Epithelial cell of prostate (primary cell): ENCODE measurements around the gene TMC1.

ENCODE experiments used
- DNase-seq: peaks from one replicate; pipeline ENCODE4 v3.0.0-alpha.2; 2011; ENCODE audit warnings: low read depth, low spot score
- H3K27ac ChIP-seq: fragments of 450-650 bp; 2 replicates; pipeline ENCODE4 v1.5.1; 2017; ENCODE audit warnings: mild to moderate bottlenecking

The TMC1 gene

DNA sequence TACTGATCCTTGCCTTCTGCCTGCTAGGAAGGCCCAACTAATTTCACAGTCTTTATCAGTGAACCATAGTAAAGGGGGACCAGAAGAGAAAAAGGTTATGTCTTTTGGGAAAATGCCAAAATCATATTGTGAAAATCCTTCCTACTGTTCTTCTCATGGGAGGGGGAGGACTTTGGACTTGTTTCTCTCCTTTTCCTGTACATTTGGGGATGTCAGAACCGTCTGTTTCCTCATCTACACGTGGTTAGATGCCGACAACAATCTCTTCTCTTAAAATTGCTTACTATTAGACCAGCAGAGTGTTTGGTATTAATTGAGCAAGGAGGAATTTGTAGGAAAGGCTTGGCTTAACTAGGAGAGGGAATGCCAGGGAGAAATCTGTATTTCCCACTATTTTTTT is 77.2 kb downstream of the TMC1 start:
- H3K27ac ChIP-seq: no peak overlapping the region
- no peak for DNase-seq

- no peak overlapping the region for H3K27ac ChIP-seq
- no peak for DNase-seq
Observed at GRCh38 chr9:72599874-72600534, 78.6 kb downstream of the TMC1 start.

- H3K27ac ChIP-seq: no peak overlapping the region
- no peak for DNase-seq
Observed at GRCh38 chr9:72600671-72601070, 79.3 kb downstream of the TMC1 start.

DNA sequence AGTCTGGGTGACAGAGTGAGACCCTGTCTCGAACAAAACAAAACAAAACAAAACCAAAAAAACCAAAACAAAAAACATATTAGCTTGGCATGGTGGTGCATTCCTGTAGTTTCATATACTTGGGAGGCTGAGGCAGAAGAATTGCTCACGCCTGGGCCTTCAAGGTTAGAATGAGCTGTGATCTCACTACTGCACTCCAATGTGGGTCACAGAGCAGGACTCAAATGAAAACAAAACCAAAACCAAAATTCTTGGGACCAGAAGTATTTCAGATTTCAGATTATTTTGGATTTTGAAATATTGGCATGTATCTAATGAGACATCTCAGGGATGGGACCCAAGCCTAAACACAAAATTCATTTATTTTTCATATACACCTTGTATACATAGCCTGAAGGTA is 80.2 kb downstream of the TMC1 start:
- H3K27ac ChIP-seq: no peak overlapping the region
- no peak for DNase-seq

GRCh38 chr9:72612449-72612848 is 91.0 kb downstream of the TMC1 start:
- H3K27ac ChIP-seq: no peak overlapping the region
- no peak for DNase-seq

GRCh38 chr9:72614067-72614466 is 92.7 kb downstream of the TMC1 start:
- no peak for DNase-seq
- H3K27ac ChIP-seq: no peak overlapping the region

GRCh38 chr9:72615931-72616330 is 94.5 kb downstream of the TMC1 start:
- H3K27ac ChIP-seq: no peak overlapping the region
- no peak for DNase-seq

DNA sequence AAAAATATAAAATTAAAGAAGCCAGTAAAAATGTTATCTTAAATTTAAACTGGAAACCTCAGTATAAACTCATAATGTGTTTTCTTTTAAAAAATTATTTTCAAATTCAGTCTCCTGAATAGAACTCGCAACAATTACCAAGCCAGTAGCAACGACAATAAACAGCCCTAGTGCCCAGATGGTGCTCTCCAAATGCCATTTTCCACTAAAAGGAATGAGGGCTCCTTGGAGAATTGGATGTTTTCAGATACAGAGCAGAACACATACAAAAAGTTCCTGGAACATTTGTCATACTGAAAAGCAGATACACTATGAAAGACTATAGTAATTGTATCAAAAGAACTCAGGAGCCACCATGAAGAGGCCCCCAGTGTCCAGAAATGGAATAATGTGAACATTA is 97.4 kb downstream of the TMC1 start:
- DNase-seq: no peak
- H3K27ac ChIP-seq: no peak overlapping the region

GRCh38 chr9:72622186-72622585 is 100.8 kb downstream of the TMC1 start:
- no peak for DNase-seq
- no peak overlapping the region for H3K27ac ChIP-seq

GRCh38 chr9:72623156-72623555 is 101.7 kb downstream of the TMC1 start:
- peak; percentile 22 for DNase-seq
- peak overlapping the region; percentile 13 for H3K27ac ChIP-seq

GRCh38 chr9:72627147-72627546 is 105.7 kb downstream of the TMC1 start:
- no peak overlapping the region for H3K27ac ChIP-seq
- no peak for DNase-seq

DNA sequence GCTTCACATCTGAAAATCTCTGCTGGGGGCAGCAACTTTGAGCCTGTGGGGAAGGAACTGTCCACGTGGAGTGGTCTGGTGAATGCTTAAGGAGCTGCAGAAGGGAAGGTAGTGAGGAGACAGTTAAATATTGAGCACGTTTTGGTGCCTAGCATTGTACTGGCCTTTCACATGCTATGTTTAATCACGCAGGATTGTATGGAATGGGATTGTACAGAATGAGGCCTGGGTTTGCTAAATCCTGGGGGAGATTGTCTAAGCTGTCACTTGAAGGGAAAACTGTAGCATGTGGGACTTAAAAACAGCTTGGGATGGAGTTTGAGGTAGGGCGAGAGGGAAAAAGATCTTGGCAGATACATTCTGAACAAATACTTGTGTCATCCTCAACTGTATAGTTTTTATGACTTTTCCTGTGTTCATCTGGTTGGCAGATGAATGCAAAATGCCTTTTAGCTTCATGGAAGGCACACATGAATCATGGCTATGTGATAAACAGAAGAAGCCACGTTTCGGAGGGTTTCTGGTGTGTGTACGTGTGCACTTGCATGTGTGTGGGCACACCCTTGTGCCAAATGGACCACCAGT is 106.6 kb downstream of the TMC1 start:
- no peak overlapping the region for H3K27ac ChIP-seq
- no peak for DNase-seq

GRCh38 chr9:72633966-72634365 is 112.6 kb downstream of the TMC1 start:
- H3K27ac ChIP-seq: peak overlapping the region; percentile 39
- DNase-seq: peak; percentile 37

GRCh38 chr9:72635197-72635596 is 113.8 kb downstream of the TMC1 start:
- DNase-seq: no peak
- no peak overlapping the region for H3K27ac ChIP-seq

DNA sequence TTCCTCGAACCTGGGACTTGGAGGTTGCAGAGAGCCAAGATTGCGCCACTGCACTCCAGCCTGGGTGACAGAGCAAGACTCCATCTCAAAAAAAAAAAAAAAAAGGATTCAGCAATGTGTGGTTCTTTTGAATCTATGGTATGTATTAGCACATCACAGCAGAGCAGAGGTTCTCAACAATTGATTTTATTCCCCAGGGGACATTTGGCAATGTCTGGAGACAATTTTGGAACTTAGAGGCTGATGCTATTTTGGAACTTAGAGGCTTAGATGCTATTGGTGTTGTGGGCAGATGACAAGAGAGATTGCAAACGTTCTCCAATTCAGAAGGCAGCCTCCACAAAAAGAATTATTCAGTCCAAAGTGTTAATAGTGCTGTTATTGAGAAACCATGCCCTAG is 115.2 kb downstream of the TMC1 start:
- DNase-seq: no peak
- H3K27ac ChIP-seq: no peak overlapping the region

DNA sequence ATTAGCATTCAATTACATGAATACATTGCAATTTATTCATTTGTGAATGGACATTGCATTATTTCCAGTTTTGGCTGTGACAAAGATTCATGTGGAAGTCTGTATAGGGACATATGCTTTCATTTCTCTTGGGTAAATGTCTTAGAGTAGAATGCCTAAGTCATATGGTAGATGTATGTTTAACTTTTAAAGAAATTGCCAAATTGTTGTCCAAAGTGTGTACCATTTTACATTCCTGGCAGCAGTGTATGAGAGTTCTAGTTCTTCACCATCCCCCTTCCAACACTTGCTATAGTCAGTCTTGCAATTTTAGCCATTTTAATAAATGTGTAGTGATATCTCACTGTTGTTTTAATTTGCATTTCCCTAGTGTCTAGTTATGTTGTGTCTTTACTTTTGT is 122.2 kb downstream of the TMC1 start:
- no peak for DNase-seq
- no peak overlapping the region for H3K27ac ChIP-seq

- DNase-seq: no peak
Observed at GRCh38 chr9:72646061-72646460, 124.7 kb downstream of the TMC1 start.

GRCh38 chr9:72648324-72649126 is 127.1 kb downstream of the TMC1 start:
- H3K27ac ChIP-seq: peak overlapping the region; percentile 65
- no peak for DNase-seq

More at GRCh38 chr9:72646061-72646460, 124.7 kb downstream of the TMC1 start:
- peak overlapping the region; percentile 35 for H3K27ac ChIP-seq

- H3K27ac ChIP-seq: peak overlapping the region; percentile 65
- DNase-seq: peak; percentile 51
Observed at GRCh38 chr9:72649127-72649442, 127.7 kb downstream of the TMC1 start.

DNA sequence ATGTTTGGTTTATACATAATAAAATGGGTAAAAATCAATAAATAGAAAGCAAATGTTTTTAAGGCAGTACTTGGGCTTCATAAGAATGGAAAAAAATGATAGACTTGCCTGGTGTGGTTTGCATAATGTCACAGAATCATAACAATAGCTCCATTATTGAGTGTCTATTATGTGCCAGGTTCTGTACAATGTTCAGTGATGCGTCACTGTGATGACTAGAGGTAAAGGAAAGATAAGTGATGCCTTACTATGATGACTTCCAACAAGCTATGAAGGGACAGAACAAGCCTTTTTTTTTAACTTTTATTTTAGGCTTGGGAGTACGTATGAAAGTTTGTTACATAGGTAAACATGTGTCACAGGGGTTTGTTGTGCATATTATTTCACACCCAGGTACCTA is 128.8 kb downstream of the TMC1 start:
- no peak overlapping the region for H3K27ac ChIP-seq
- no peak for DNase-seq

DNA sequence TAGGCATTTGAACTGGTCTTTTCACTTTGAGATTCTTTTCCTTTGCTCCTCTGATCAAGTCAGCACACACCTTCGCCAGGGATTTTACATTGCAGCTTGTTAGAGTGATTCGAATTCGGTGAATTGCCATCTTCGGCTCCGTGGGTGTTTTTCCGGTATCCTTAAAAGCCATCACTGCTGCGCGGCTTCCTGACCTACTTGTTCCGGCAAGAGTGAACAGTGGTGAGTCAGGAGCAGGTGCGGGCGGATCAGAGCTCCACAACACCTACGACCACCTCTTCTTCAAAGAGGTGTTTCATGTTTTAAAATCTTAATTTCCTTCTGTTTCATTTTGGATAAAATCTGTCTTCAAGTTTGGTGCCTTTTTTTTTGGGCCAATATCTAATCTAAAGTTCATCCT is 134.6 kb downstream of the TMC1 start:
- no peak for DNase-seq

GRCh38 chr9:72657023-72657422 is 135.6 kb downstream of the TMC1 start:
- no peak overlapping the region for H3K27ac ChIP-seq
- no peak for DNase-seq

More for the DNA sequence above, 134.6 kb downstream of the TMC1 start:
- H3K27ac ChIP-seq: no peak overlapping the region
